ENCODE measurements around the gene AEBP1. TPM values are rescaled to one million over a fixed set of nuclear protein-coding genes. Genes with fewer than 3 reads are reported as not detected.

Gene AEBP1
- total RNA-seq, 1 donor from 2014 or later, result 65.0 TPM

DNA sequence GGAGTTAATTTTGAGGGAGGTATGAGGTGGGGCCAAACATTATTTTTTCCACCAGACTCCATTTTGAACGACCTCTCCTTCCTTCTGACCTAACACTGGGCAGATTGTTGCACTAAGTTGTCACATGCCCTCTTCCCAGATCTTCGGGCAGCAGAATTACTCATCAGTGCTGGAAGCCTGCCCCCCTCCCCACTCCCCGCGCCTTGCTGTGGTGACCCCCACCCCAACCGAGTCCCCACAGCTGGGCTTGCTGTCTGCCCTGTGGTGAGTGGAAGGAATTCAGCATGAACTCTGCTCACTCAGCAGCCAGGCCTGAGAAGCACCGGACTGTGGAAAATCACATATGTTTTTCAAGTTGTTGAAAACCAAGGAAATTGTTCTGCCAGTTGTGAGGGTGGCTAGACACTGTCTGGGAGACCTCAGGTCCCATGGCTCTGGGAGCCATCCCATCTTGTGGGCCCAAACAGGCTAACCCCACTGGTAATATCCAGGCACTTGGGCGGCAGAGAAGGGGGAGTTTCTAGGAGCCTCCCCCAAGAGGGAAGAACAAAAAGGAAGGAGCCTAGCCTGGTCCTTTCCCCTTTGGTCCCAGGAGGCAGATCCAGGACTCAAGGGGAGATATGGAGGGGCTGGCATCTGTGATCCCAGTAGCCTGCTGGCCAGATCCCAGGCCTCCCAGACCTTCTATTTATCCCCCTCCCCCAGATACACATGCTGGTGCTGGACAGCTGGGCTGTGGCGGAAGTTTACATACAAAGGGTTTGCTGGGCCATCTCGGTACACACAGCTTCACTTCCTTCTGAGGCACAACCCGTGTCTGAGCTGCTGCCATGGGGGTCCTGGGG lies 3.5 kb upstream of the AEBP1 start:
- Histone ChIP-seq H3K36me3 (ENCODE audit: insufficient read depth, low read length) (no peaks in the 10 kb centered on the region), H3K4me3 (ENCODE audit: insufficient read depth, low read depth, low read length) (no peak overlapping the region), H3K4me2 (ENCODE audit: low read length) (peak overlapping the region; percentile 13), H4K20me1 (ENCODE audit: insufficient read depth, low read length) (peaks cover 7% of the 10 kb centered on the region), H3K9ac (ENCODE audit: low read length) (peak overlapping the region; percentile 33), H3K27ac (ENCODE audit: low read depth, low read length) (peak overlapping the region; percentile 50), H3K4me1 (ENCODE audit: insufficient read depth, low read length) (peaks cover 25% of the 10 kb centered on the region), H3K27me3 (ENCODE audit: insufficient read depth, low read length) (no peaks in the 10 kb centered on the region), H3K9me3 (ENCODE audit: insufficient read depth, low read depth, low read length) (no peaks in the 10 kb centered on the region), H3K79me2 (ENCODE audit: insufficient read depth, low read length) (peaks cover 9% of the 10 kb centered on the region), H2AFZ (ENCODE audit: low read depth, low read length) (peak overlapping the region; percentile 47)
- Mint-ChIP-seq H3K9me3 (ENCODE audit: unreplicated experiment) (no peaks in the 10 kb centered on the region), H3K4me1 (ENCODE audit: low read depth, unreplicated experiment) (peaks cover 27% of the 10 kb centered on the region), H3K36me3 (ENCODE audit: low read depth, unreplicated experiment) (peaks cover 1% of the 10 kb centered on the region), H3K27me3 (ENCODE audit: low read depth, unreplicated experiment) (no peaks in the 10 kb centered on the region), H3K4me3 (ENCODE audit: unreplicated experiment) (peak overlapping the region; percentile 9), H3K27ac (ENCODE audit: unreplicated experiment) (peak overlapping the region; percentile 95)
- DNase-seq (ENCODE audit: low read depth) (peak; percentile 84), FAIRE-seq (peak; percentile 5)
- TF ChIP-seq EZH2 (IDR thresholded peaks at IDR 0.05; ENCODE audit: insufficient read depth, low read length), result no peak
- TF ChIP-seq, protein P1, sequence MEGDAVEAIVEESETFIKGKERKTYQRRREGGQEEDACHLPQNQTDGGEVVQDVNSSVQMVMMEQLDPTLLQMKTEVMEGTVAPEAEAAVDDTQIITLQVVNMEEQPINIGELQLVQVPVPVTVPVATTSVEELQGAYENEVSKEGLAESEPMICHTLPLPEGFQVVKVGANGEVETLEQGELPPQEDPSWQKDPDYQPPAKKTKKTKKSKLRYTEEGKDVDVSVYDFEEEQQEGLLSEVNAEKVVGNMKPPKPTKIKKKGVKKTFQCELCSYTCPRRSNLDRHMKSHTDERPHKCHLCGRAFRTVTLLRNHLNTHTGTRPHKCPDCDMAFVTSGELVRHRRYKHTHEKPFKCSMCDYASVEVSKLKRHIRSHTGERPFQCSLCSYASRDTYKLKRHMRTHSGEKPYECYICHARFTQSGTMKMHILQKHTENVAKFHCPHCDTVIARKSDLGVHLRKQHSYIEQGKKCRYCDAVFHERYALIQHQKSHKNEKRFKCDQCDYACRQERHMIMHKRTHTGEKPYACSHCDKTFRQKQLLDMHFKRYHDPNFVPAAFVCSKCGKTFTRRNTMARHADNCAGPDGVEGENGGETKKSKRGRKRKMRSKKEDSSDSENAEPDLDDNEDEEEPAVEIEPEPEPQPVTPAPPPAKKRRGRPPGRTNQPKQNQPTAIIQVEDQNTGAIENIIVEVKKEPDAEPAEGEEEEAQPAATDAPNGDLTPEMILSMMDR (IDR thresholded peaks at IDR 0.05; ENCODE audit: insufficient read depth, low read depth, low read length), result no peak

DNA sequence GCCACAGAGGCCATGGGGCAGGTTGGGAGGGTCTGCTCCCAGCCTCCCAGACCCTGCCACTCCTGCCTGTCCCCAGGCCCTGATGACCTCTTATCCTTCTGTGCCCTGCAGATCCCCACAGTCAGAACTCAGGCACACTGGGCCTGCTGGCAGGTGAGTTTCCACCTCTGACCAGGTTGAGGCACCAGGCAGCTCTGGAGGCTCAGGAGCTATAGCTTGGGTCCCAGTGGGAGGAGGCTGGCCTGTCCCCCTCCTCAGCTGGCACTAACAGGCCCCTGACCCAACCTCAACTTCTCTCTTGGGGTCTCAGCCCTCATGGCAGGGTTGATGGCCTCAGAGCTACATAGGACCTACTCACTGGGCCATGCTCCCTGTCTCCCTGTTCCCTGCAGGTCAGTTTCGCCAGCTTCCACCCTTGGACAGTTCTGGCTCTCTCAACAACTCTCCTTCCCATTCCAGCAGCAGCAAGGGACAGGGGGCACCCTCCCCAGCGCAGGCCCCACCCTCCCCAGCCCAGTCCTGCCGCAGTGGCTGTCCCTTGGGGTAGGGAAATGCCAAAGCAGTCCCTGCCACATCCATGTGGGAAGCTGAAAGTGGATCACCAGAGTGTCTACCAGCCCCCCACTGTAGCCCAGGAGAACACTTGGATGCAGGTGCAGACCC lies 2.7 kb upstream of the AEBP1 start:
- no peak for DNase-seq (ENCODE audit: low read depth)
- Histone ChIP-seq H3K4me1 (ENCODE audit: insufficient read depth, low read length) (peaks cover 29% of the 10 kb centered on the region), H3K4me3 (ENCODE audit: insufficient read depth, low read depth, low read length) (no peak overlapping the region), H3K79me2 (ENCODE audit: insufficient read depth, low read length) (peaks cover 15% of the 10 kb centered on the region), H3K4me2 (ENCODE audit: low read length) (no peak overlapping the region), H3K9ac (ENCODE audit: low read length) (no peak overlapping the region), H2AFZ (ENCODE audit: low read depth, low read length) (peak overlapping the region; percentile 47), H3K27me3 (ENCODE audit: insufficient read depth, low read length) (no peaks in the 10 kb centered on the region), H3K27ac (ENCODE audit: low read depth, low read length) (peak overlapping the region; percentile 50), H3K9me3 (ENCODE audit: insufficient read depth, low read depth, low read length) (no peaks in the 10 kb centered on the region), H4K20me1 (ENCODE audit: insufficient read depth, low read length) (peaks cover 14% of the 10 kb centered on the region), H3K36me3 (ENCODE audit: insufficient read depth, low read length) (no peaks in the 10 kb centered on the region)
- H3K4me3 Mint-ChIP-seq (ENCODE audit: unreplicated experiment), result no peak overlapping the region
- FAIRE-seq, result no peak
- H3K27me3 Mint-ChIP-seq (ENCODE audit: low read depth, unreplicated experiment), result no peaks in the 10 kb centered on the region
- peaks cover 5% of the 10 kb centered on the region for H3K36me3 Mint-ChIP-seq (ENCODE audit: low read depth, unreplicated experiment)
- peaks cover 34% of the 10 kb centered on the region for H3K4me1 Mint-ChIP-seq (ENCODE audit: low read depth, unreplicated experiment)
- peak overlapping the region; percentile 95 for H3K27ac Mint-ChIP-seq (ENCODE audit: unreplicated experiment)
- TF ChIP-seq EZH2 (IDR thresholded peaks at IDR 0.05; ENCODE audit: insufficient read depth, low read length), result no peak
- TF ChIP-seq, protein P1 (IDR thresholded peaks at IDR 0.05; ENCODE audit: insufficient read depth, low read depth, low read length), result no peak
- no peaks in the 10 kb centered on the region for H3K9me3 Mint-ChIP-seq (ENCODE audit: unreplicated experiment)

Measured in astrocyte (in vitro differentiated cells and primary cell).